Vagina (tissue), 2 donors: Measurements from ENCODE around the gene TMEM245.

Source experiments
- CTCF ChIP-seq, 3 experiments: fragments of 450-650 bp in 2 of 3; fragments of 200-600 bp in 1 of 3; sonication (generic) in 1 of 3; IDR thresholded peaks; one replicate each; pipeline ENCODE4 v1.5.1; 2017 to 2019; ENCODE audit warnings: antibody characterized with exemption in 3 of 3, mild to moderate bottlenecking in 2 of 3, moderate library complexity in 2 of 3
- POLR2A ChIP-seq, 2 donors: fragments of 450-650 bp; IDR thresholded peaks; one replicate each; pipeline ENCODE4 v1.6.1; 2017; ENCODE audit warnings: antibody characterized with exemption in 2 of 2, mild to moderate bottlenecking in 2 of 2, moderate library complexity in 2 of 2
- POLR2AphosphoS5 ChIP-seq, 2 donors: sonication (generic); formaldehyde crosslinking; IDR thresholded peaks; one replicate each; pipeline ENCODE4 v1.9.0; 2017; ENCODE audit warnings: antibody characterized with exemption in 2 of 2, mild to moderate bottlenecking in 2 of 2, low read depth in 1 of 2; ENCODE audit not compliant: insufficient read depth in 1 of 2

GRCh38 chr9:109033941-109034700 lies 85.6 kb downstream of the TMEM245 start:
- TF ChIP-seq CTCF (IDR thresholded peaks at IDR 0.05) (no peak), POLR2A (IDR thresholded peaks at IDR 0.05) (no peak), POLR2AphosphoS5 (IDR thresholded peaks at IDR 0.05; ENCODE audit: insufficient read depth in 1 of 2, low read depth in 1 of 2) (no peak)
